OCI-LY1 (cell line): Measurements from ENCODE around the gene MAML2.

Experiments used
- H2AFZ ChIP-seq: fragments of 200-600 bp; sonication (generic), shearing (Covaris generic); 2 replicates; pipeline ENCODE4 v1.6.0; 2014; ENCODE audit warnings: antibody characterized with exemption, mild to moderate bottlenecking, low read length
- H3F3A ChIP-seq: fragments of 200-600 bp; sonication (generic), shearing (Covaris generic); 2 replicates; pipeline ENCODE4 v1.6.0; 2014; ENCODE audit warnings: mild to moderate bottlenecking, antibody characterized with exemption, low read length, moderate library complexity; ENCODE audit not compliant: insufficient read depth
- H3K27ac ChIP-seq: fragments of 200-600 bp; sonication (generic); 2 replicates; pipeline ENCODE4 v1.5.1; 2014; ENCODE audit warnings: low read length, mixed run types, mild to moderate bottlenecking, low read depth; ENCODE audit not compliant: poor library complexity, severe bottlenecking
- H3K27me3 ChIP-seq: fragments of 200-600 bp; sonication (generic); 2 replicates; pipeline ENCODE4 v1.6.0; 2014; ENCODE audit warnings: antibody characterized with exemption, mild to moderate bottlenecking, low read length, moderate library complexity; ENCODE audit not compliant: insufficient read depth
- H3K36me3 ChIP-seq: fragments of 200-600 bp; sonication (generic); 2 replicates; pipeline ENCODE4 v1.6.1; 2014; ENCODE audit warnings: mild to moderate bottlenecking, antibody characterized with exemption, low read length, moderate library complexity, mixed read lengths; ENCODE audit not compliant: insufficient read depth
- H3K4me1 ChIP-seq: fragments of 200-600 bp; sonication (generic); 2 replicates; pipeline ENCODE4 v1.5.1; 2014; ENCODE audit warnings: mild to moderate bottlenecking, low read length, moderate library complexity; ENCODE audit not compliant: insufficient read depth, severe bottlenecking
- H3K4me2 ChIP-seq: fragments of 200-600 bp; sonication (generic), shearing (Covaris generic); 2 replicates; pipeline ENCODE4 v1.6.1; 2014; ENCODE audit warnings: low read length
- H3K4me3 ChIP-seq: fragments of 200-600 bp; sonication (generic); 2 replicates; pipeline ENCODE4 v1.5.1; 2014; ENCODE audit warnings: low read length, low read depth, mild to moderate bottlenecking, mixed read lengths; ENCODE audit not compliant: poor library complexity, severe bottlenecking
- H3K79me2 ChIP-seq: fragments of 200-600 bp; shearing (Covaris generic); 2 replicates; pipeline ENCODE4 v1.6.1; 2016; ENCODE audit warnings: mixed run types, low read length, mixed read lengths; ENCODE audit not compliant: insufficient read depth
- H3K9ac ChIP-seq: fragments of 200-600 bp; sonication (generic), shearing (Covaris generic); 2 replicates; pipeline ENCODE4 v1.6.1; 2014; ENCODE audit warnings: mild to moderate bottlenecking, low read length, mixed read lengths
- H3K9me2 ChIP-seq: fragments of 200-600 bp; sonication (generic), shearing (Covaris generic); 2 replicates; pipeline ENCODE4 v1.6.1; 2014; ENCODE audit warnings: low read depth, mild to moderate bottlenecking, low read length, mixed read lengths
- H3K9me3 ChIP-seq: fragments of 200-600 bp; shearing (Covaris generic); 2 replicates; pipeline ENCODE4 v1.6.1; 2014; ENCODE audit warnings: low read length, mixed read lengths
- H4K20me1 ChIP-seq: fragments of 200-600 bp; sonication (generic), shearing (Covaris generic); 2 replicates; pipeline ENCODE4 v1.6.0; 2016; ENCODE audit warnings: mild to moderate bottlenecking, low read length; ENCODE audit not compliant: insufficient read depth
- CTCF ChIP-seq: fragments of 200-600 bp; sonication (generic), shearing (Covaris generic); IDR thresholded peaks from 2 replicates; pipeline ENCODE4 v1.5.1; 2017; ENCODE audit warnings: mild to moderate bottlenecking, antibody characterized with exemption, low read length, moderate library complexity, mixed read lengths
- EZH2 ChIP-seq: fragments of 200-600 bp; sonication (generic), shearing (Covaris generic); IDR thresholded peaks from 2 replicates; pipeline ENCODE4 v1.8.0; 2017; ENCODE audit warnings: borderline replicate concordance, mixed run types, mild to moderate bottlenecking, antibody characterized with exemption, low read length, moderate library complexity, mixed read lengths

MAML2 gene

GRCh38 chr11:96229354-96229977 is 113.5 kb downstream of the MAML2 start:
- Histone ChIP-seq H3K9me3 (no peaks in the 10 kb centered on the region), H3K4me2 (no peak overlapping the region), H4K20me1 (no peaks in the 10 kb centered on the region), H3K4me3 (no peak overlapping the region), H3K9me2 (no peaks in the 10 kb centered on the region), H3K36me3 (no peaks in the 10 kb centered on the region), H2AFZ (no peak overlapping the region), H3F3A (no peaks in the 10 kb centered on the region), H3K27ac (no peak overlapping the region), H3K9ac (no peak overlapping the region), H3K79me2 (no peaks in the 10 kb centered on the region), H3K27me3 (no peaks in the 10 kb centered on the region), H3K4me1 (peaks cover 37% of the 10 kb centered on the region)
- TF ChIP-seq CTCF (no peak), EZH2 (no peak)

- Histone ChIP-seq H3K4me1 (peaks cover 37% of the 10 kb centered on the region), H3K4me2 (no peak overlapping the region), H3K9ac (no peak overlapping the region), H2AFZ (no peak overlapping the region), H4K20me1 (no peaks in the 10 kb centered on the region), H3F3A (no peaks in the 10 kb centered on the region), H3K4me3 (no peak overlapping the region), H3K36me3 (no peaks in the 10 kb centered on the region), H3K27me3 (no peaks in the 10 kb centered on the region), H3K9me3 (no peaks in the 10 kb centered on the region), H3K9me2 (no peaks in the 10 kb centered on the region), H3K27ac (no peak overlapping the region), H3K79me2 (no peaks in the 10 kb centered on the region)
- TF ChIP-seq CTCF (no peak), EZH2 (no peak)
Observed at GRCh38 chr11:96228910-96229309, 114.1 kb downstream of the MAML2 start.

GRCh38 chr11:96228473-96228891 is 114.5 kb downstream of the MAML2 start:
- Histone ChIP-seq H3K4me2 (no peak overlapping the region), H3F3A (no peaks in the 10 kb centered on the region), H3K9me3 (no peaks in the 10 kb centered on the region), H3K27me3 (no peaks in the 10 kb centered on the region), H3K4me1 (peaks cover 33% of the 10 kb centered on the region), H3K79me2 (no peaks in the 10 kb centered on the region), H3K4me3 (no peak overlapping the region), H3K9ac (no peak overlapping the region), H3K9me2 (no peaks in the 10 kb centered on the region), H3K36me3 (no peaks in the 10 kb centered on the region), H3K27ac (no peak overlapping the region), H4K20me1 (no peaks in the 10 kb centered on the region), H2AFZ (no peak overlapping the region)
- no peak for TF ChIP-seq EZH2
- no peak for TF ChIP-seq CTCF
